Astrocyte (in vitro differentiated cells and primary cell): ENCODE data around the gene NHLRC4. TPM values are rescaled to one million over a fixed set of nuclear protein-coding genes. Genes with fewer than 3 reads are reported as not detected.

ENCODE experiments used
- DNase-seq: peaks from one replicate; pipeline ENCODE4 v3.0.0-alpha.2; 2010; ENCODE audit warnings: low read depth
- FAIRE-seq: peaks from 2 replicates; lab custom pipeline; 2011; peaks lifted over from hg19 to GRCh38; lab: Jason Lieb, UNC
- H2AFZ ChIP-seq: 2 replicates; pipeline ENCODE4 v1.6.0; 2012; ENCODE audit warnings: low read depth, low read length, inconsistent platforms
- H3K27ac ChIP-seq: 2 replicates; pipeline ENCODE4 v1.5.1; 2011; ENCODE audit warnings: low read depth, low read length, inconsistent platforms
- H3K27me3 ChIP-seq: 2 replicates; pipeline ENCODE4 v1.6.0; 2011; ENCODE audit warnings: low read length, inconsistent platforms; ENCODE audit not compliant: insufficient read depth
- H3K36me3 ChIP-seq: 2 replicates; pipeline ENCODE4 v1.5.1; 2011; ENCODE audit warnings: low read length, inconsistent platforms; ENCODE audit not compliant: insufficient read depth
- H3K4me1 ChIP-seq: 2 replicates; pipeline ENCODE4 v1.5.1; 2011; ENCODE audit warnings: low read length, inconsistent platforms; ENCODE audit not compliant: insufficient read depth
- H3K4me2 ChIP-seq: 2 replicates; pipeline ENCODE4 v1.6.0; 2012; ENCODE audit warnings: low read length, inconsistent platforms
- H3K4me3 ChIP-seq: 2 replicates; pipeline ENCODE4 v1.5.1; 2011; ENCODE audit warnings: low read depth, mild to moderate bottlenecking, low read length, inconsistent platforms; ENCODE audit not compliant: insufficient read depth
- H3K79me2 ChIP-seq: 2 replicates; pipeline ENCODE4 v1.6.0; 2012; ENCODE audit warnings: mild to moderate bottlenecking, low read length, inconsistent platforms; ENCODE audit not compliant: insufficient read depth
- H3K9ac ChIP-seq: 2 replicates; pipeline ENCODE4 v1.6.0; 2012; ENCODE audit warnings: mild to moderate bottlenecking, low read length, inconsistent platforms
- H3K9me3 ChIP-seq: 2 replicates; pipeline ENCODE4 v1.5.1; 2012; ENCODE audit warnings: low read depth, mild to moderate bottlenecking, low read length, inconsistent platforms; ENCODE audit not compliant: insufficient read depth
- H4K20me1 ChIP-seq: 2 replicates; pipeline ENCODE4 v1.6.0; 2012; ENCODE audit warnings: low read length, inconsistent platforms; ENCODE audit not compliant: insufficient read depth
- H3K27ac Mint-ChIP-seq: one replicate; pipeline ENCODE4 v1.8.0; 2021; ENCODE audit warnings: mild to moderate bottlenecking, mixed read lengths; ENCODE audit not compliant: unreplicated experiment
- H3K27me3 Mint-ChIP-seq: one replicate; pipeline ENCODE4 v1.8.0; 2021; ENCODE audit warnings: low read depth, mixed read lengths; ENCODE audit not compliant: unreplicated experiment
- H3K36me3 Mint-ChIP-seq: one replicate; pipeline ENCODE4 v1.8.0; 2021; ENCODE audit warnings: low read depth, mixed read lengths; ENCODE audit not compliant: unreplicated experiment
- H3K4me1 Mint-ChIP-seq: one replicate; pipeline ENCODE4 v1.8.0; 2021; ENCODE audit warnings: low read depth, mixed read lengths; ENCODE audit not compliant: unreplicated experiment
- H3K4me3 Mint-ChIP-seq: one replicate; pipeline ENCODE4 v1.8.0; 2021; ENCODE audit warnings: mild to moderate bottlenecking, moderate library complexity, mixed read lengths; ENCODE audit not compliant: unreplicated experiment
- H3K9me3 Mint-ChIP-seq: one replicate; pipeline ENCODE4 v1.8.0; 2021; ENCODE audit warnings: mild to moderate bottlenecking, mixed read lengths; ENCODE audit not compliant: unreplicated experiment
- CTCF ChIP-seq: IDR thresholded peaks from 2 replicates; pipeline ENCODE4 v1.5.1; 2011; ENCODE audit warnings: low read depth, mild to moderate bottlenecking, inconsistent platforms, low read length, moderate library complexity; ENCODE audit not compliant: insufficient read depth
- EZH2 ChIP-seq: IDR thresholded peaks from 2 replicates; pipeline ENCODE4 v1.6.1; 2012; ENCODE audit warnings: mild to moderate bottlenecking, low read length, inconsistent platforms; ENCODE audit not compliant: insufficient read depth
- total RNA-seq: library from RNA; stranded (reverse); gene quantifications from 2 replicates; pipeline ENCODE4 v1.2.1, GENCODE V29; 2021

NHLRC4 gene
- total RNA-seq, 1 donor from 2014 or later, result 0.73 TPM

DNA sequence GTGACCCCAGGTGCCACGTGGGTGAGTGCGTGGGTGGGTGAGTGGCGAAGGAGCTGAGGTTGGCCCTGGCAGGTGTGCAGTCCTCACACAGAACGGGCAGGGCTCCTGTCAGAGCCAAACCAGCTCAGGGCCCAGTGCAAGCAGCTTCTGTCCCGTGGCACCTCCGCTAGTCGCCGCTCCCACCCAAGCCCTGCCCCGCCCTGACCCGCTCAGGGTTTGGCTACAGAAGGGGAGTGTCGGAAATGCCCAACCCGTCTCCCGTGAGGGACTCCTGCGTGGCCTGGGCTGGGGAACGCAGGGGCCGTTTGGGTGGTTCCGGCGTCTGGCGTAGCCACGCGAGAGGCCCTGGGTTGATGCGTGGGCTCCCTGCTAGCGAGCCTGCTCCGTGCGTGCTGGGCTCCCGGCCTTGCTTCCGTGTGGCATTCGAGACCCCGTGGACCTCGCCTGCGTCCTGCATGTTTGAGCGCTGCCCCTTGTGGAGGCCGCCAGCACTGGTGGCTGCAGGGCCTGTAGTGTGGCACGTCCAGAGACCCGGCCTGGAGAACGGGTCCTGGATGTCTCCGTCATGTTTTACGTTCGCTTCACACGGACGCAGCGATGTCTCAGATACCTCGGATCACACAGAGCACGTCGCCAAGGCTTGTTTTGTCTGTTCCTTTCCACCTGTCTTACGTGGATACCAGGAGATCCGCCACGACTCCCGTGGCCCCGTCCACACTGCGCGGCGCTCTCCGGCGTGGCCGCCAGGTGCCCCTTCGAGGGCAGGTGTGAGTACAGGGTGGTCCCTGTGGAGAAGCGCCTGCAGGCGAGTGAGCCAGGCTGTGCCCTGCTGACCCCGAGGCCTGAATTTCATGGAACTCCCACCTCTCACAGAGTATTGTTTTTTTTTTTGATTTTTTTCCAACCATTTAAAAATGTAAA is 29.1 kb upstream of the NHLRC4 start:
- Histone ChIP-seq H2AFZ (no peak overlapping the region), H3K27ac (no peak overlapping the region), H3K27me3 (no peaks in the 10 kb centered on the region), H3K9me3 (no peaks in the 10 kb centered on the region), H3K9ac (no peak overlapping the region), H3K4me3 (no peak overlapping the region), H3K36me3 (no peaks in the 10 kb centered on the region), H3K4me1 (peaks cover 29% of the 10 kb centered on the region), H4K20me1 (peaks cover 97% of the 10 kb centered on the region), H3K79me2 (peaks cover 98% of the 10 kb centered on the region), H3K4me2 (no peak overlapping the region)
- H3K27me3 Mint-ChIP-seq, result no peaks in the 10 kb centered on the region
- no peak overlapping the region for H3K4me3 Mint-ChIP-seq
- no peaks in the 10 kb centered on the region for H3K36me3 Mint-ChIP-seq
- H3K4me1 Mint-ChIP-seq, result no peaks in the 10 kb centered on the region
- DNase-seq, result no peak
- no peak for FAIRE-seq
- TF ChIP-seq EZH2 (no peak), CTCF (no peak)
- H3K27ac Mint-ChIP-seq, result no peak overlapping the region
- no peaks in the 10 kb centered on the region for H3K9me3 Mint-ChIP-seq

DNA sequence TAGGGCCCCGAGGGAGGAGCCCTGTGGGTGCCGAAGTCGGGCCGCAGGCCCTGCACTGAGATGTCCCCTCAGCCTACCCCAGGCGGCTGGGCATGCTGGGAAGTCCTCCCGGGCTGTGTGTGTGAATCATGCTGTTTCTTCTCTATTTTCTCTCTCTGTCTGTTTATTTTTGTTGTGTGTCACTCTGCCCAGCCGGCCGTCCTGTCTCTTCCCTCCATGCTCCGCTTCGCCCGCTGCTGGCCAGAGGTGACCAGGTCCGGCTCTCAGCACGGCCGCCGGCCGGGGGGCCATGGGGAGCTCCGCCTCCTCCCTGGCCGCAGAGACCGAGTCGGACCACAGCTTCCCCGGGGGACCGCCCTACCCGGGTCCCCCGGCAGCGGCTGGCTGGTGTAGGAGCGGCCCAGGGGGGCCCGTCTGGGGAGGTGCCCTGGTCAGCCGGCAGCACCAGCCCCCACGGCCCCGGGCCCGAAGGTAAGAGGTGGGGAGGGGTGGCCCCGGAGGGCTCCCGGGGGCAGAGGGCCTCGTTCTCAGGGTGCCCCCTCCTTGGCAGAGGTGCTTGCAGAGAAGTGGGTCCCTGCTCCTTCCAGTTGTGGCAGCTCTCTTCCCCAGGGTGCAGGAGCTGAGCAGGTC is 26.8 kb upstream of the NHLRC4 start:
- H3K4me1 ChIP-seq, result peaks cover 27% of the 10 kb centered on the region
- Mint-ChIP-seq H3K4me1 (no peaks in the 10 kb centered on the region), H3K27ac (no peak overlapping the region), H3K36me3 (peaks cover 2% of the 10 kb centered on the region), H3K9me3 (no peaks in the 10 kb centered on the region), H3K27me3 (no peaks in the 10 kb centered on the region), H3K4me3 (no peak overlapping the region)
- H3K4me3 ChIP-seq, result no peak overlapping the region
- peaks cover 94% of the 10 kb centered on the region for H4K20me1 ChIP-seq
- peak overlapping the region; percentile 68 for H3K4me2 ChIP-seq
- H3K36me3 ChIP-seq, result no peaks in the 10 kb centered on the region
- DNase-seq, result peak; percentile 66
- H3K27ac ChIP-seq, result peak overlapping the region; percentile 66
- H3K79me2 ChIP-seq, result peaks cover 95% of the 10 kb centered on the region
- H2AFZ ChIP-seq, result no peak overlapping the region
- no peak for FAIRE-seq
- no peaks in the 10 kb centered on the region for H3K27me3 ChIP-seq
- H3K9ac ChIP-seq, result peak overlapping the region; percentile 57
- TF ChIP-seq EZH2, result no peak
- no peak for TF ChIP-seq CTCF
- no peaks in the 10 kb centered on the region for H3K9me3 ChIP-seq
